GM19397 (cell line): ENCODE results near the gene PNPLA5.
"Not testable (repeated sequence)": the region's sequence is repeated elsewhere in the genome, so short reads cannot be mapped to it uniquely, and the experiment has no call there.

Experiments
- ATAC-seq: cut with Tn5 transposase; IDR thresholded peaks from one replicate; pipeline ENCODE4 v1.9.1; 2021; ENCODE audit warnings: mild to moderate bottlenecking, moderate library complexity; ENCODE audit not compliant: unreplicated experiment

Gene PNPLA5, protein sequence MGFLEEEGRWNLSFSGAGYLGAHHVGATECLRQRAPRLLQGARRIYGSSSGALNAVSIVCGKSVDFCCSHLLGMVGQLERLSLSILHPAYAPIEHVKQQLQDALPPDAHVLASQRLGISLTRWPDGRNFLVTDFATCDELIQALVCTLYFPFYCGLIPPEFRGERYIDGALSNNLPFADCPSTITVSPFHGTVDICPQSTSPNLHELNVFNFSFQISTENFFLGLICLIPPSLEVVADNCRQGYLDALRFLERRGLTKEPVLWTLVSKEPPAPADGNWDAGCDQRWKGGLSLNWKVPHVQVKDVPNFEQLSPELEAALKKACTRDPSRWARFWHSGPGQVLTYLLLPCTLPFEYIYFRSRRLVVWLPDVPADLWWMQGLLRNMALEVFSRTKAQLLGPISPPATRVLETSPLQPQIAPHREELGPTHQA

DNA sequence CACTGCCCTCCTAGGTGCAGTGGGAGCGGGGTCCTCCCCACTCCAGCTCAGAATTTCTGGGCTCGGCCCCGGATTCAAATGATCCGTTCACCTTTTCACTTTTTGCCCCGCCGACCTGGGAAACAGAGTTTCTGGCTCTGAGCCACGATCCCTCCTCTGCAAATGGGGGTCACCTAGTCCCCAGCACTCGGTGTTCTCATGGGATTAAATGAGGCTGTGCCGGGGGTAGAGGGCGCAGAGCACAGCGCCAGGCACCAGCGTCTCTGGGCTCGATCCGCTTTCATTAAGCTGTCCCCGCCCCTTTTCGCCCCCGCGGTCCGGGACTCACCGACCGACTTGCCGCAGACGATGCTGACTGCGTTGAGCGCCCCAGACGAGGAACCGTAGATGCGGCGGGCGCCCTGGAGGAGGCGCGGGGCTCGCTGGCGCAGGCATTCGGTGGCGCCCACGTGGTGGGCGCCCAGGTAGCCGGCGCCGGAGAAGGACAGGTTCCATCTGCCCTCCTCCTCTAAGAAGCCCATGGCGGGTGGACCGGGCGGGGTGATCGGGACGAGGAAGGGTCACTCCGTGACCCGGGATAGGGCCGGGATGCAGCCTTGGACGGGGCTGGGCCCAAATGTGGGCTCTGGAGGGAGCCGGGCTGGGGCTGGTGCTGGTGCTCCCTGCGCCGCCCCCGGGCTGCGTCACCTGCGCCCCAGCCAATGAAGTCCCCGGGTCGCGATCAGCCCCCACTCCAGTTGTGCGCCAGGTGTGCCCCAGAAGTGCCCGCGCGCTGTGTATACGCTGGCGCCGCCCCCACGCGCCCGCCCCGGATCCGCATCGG is at the start of gene PNPLA5:
PNPLA5 (minus strand) TSS at position 654 of the 823 bp plus-strand sequence; CDS start at position 521, 133 bp downstream.
- no peak for ATAC-seq

- ATAC-seq, result no peak
Observed at GRCh38 chr22:43941449-43941848, 49.6 kb upstream of the PNPLA5 start.

- no peak for ATAC-seq
Observed at GRCh38 chr22:43931771-43932170, 40.0 kb upstream of the PNPLA5 start.

DNA sequence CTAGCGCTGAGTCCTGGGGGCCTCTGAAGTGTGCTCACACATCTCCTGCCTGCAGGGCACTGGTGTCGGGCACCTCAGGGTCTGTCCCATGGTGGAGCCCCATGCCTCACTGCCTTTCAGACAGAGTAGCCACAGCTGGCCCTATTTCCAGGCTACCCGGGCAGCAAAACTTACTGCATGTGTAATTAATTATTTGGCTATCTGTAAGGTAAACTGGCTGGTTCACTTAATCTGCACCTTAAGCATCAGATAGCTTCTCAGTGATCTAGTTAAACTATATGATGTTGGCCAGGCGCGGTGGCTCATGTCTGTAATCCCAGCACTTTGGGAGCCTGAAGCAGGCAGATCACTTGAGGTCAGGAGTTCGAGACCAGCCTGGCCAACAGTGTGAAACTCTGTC is 37.1 kb upstream of the PNPLA5 start:
- ATAC-seq, result no peak

DNA sequence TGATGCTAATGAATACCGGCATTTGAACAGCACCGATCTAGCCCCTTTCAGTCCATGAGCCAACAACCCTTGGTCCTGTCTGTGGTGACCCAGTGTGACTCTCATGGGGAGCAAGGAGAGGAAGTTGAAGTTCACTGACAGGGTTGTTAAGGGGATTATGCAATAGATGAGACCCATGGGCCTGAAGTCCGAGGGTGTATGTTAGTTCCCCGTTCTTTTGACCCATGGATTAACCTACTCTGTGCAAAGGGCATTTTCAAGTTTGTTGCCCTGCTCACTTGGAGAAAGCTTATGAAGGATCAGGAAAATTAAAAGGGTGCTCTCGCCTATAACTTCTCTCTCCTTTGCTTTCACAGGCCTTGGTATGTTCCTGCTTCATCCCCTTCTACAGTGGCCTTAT is 36.7 kb upstream of the PNPLA5 start:
- ATAC-seq, result no peak

GRCh38 chr22:43926349-43926710 is 34.5 kb upstream of the PNPLA5 start:
- no peak for ATAC-seq

DNA sequence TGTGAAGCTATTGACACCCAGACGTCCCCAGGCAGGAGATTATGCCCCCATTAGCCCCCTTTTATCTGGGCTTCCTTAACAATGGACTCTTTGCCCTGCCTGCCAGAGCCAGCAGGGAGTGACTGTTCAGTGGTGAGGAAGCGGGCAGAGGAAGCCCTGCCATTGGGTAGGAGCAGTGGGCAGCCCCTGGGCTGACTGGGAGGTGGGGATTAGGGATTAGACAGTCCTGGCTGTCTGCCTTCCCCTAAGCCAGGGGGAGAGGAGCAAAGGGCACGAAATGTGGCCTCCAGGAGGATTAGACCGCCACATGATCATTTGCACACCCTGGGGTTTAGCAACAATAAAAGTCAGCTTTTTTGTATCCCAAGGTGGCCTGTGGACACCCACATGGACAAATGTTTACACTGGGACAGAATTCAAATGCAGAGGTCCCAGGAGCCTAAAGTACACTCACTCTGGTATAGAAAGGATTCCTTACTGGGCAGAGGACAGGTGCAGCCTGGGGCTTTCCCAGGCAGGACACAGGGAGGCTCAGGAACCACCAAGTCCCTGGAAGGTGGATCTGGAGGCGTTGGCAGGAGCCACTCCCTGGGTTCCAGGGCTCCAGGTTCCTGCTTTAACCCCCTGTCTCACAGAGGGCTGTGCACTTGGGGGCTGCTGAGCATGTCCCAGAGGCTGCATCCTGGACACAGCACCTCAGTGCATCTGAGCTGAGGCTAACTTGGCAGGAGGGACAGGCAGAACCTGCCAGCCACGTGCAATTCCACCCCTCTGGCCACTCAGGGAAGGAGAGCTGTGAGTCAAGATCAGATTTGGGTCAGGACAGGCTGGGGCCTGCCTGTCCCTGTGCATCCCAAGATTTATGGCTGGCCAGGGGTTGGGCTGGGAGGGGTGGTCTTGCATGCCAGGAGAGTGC is 33.9 kb upstream of the PNPLA5 start:
- no peak for ATAC-seq

- ATAC-seq, result no peak
Observed at GRCh38 chr22:43924877-43925276, 33.1 kb upstream of the PNPLA5 start.

DNA sequence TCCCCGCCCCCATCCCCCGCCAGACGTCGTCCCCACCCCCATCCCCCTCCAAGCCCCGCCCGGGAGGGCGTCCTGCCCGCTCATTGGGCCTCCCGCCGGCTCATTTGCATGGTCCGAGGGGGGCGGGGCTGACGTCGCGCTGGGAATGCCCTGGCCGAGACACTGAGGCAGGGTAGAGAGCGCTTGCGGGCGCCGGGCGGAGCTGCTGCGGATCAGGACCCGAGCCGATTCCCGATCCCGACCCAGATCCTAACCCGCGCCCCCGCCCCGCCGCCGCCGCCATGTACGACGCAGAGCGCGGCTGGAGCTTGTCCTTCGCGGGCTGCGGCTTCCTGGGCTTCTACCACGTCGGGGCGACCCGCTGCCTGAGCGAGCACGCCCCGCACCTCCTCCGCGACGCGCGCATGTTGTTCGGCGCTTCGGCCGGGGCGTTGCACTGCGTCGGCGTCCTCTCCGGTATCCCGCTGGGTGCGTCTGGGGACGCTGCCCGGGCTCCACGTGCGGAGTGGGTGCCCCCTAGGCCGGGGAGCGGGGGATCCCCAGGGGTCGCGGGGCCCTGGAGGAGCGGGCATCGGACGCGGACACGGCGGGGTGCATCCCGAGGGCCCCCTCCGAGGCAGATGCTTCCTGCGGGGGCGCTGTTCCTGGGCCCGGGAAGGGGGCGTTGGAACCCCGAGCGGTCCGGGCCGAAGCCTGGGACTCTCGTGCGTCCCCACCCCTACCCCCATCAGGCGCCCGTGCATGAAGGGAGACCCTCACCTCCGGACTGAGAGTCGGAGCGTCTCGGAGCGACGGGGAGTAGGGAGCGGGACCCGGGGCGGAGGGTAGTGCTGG is 32.0 kb upstream of the PNPLA5 start, which contains the start of gene PNPLA3:
PNPLA3 (plus strand) TSS at position 175 of the 834 bp plus-strand sequence; CDS start at position 282, 107 bp downstream.
- no peak for ATAC-seq

GRCh38 chr22:43923191-43923590 is 31.4 kb upstream of the PNPLA5 start:
- ATAC-seq, result no peak

GRCh38 chr22:43922123-43922522 is 30.3 kb upstream of the PNPLA5 start:
- ATAC-seq, result no peak

DNA sequence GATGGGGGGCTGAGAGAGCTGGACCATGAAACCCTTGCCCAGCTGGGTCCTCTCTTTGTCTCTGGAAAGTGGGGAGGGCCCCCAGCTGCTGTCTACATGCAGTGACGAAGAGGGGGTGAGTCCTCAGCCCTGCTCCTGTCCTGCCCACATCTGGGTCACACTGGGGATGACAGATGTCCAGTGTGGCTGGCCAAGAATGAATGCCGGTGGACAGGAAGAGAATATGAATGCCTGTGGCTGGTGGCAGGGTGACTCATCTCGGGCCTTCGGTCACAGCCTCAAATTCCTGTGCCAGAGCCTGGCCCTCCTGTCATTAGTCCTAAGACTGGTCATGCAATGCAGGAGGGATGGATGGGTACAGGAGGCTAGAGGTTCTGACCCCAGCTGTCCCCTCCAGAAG is 29.6 kb upstream of the PNPLA5 start:
- ATAC-seq, result no peak

GRCh38 chr22:43919106-43919973 is 27.5 kb upstream of the PNPLA5 start:
- ATAC-seq, result no peak

DNA sequence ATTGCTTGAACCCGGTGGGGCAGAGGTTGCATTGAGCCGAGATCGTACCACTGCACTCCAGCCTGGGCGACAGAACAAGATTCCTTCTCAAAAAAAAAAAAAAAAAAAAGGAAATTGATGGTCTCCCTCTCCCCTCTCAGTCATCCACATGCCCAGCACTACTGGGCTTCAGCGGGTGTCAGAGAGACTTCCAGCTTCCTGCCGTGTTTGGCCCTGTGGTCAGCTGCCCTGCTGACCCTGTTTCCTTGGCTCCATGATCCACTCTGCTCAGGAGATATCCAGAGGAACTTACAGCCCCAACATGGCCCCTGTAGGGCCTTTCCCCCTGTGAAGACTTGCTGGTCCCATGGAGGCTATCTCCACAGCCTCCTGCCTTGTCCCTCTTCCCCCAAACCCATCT is 25.7 kb upstream of the PNPLA5 start:
- no peak for ATAC-seq

- ATAC-seq, result no peak
Observed at GRCh38 chr22:43911351-43911750, 19.5 kb upstream of the PNPLA5 start.

- no peak for ATAC-seq
Observed at GRCh38 chr22:43910178-43910695, 18.4 kb upstream of the PNPLA5 start.

DNA sequence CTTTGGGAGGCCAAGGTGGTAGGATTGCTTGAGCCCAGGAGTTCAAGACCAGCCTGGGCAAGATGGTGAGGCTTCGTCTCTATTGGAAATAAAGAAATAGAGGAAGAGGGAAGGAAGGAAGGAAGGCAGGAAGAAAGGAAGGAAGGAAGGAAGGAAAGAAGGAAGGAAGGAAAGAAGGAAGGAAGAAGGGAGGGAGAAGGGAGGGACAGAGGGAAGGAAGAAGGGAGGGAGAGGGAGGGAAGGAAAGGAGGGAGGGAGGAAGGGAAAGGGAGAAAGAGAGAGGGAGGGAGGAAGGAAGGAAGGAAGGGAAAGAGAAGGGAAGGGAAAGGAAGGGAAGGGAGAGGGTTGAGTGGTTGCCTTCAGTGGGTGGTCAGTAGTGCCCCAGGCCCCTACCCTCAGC is 17.9 kb upstream of the PNPLA5 start:
- ATAC-seq, result no peak

- no peak for ATAC-seq
Observed at GRCh38 chr22:43905681-43906080, 13.9 kb upstream of the PNPLA5 start.

- ATAC-seq, result not testable (repeated sequence)
Observed at GRCh38 chr22:43904412-43904811, 12.6 kb upstream of the PNPLA5 start.
